ENCODE data around the gene TMEM60. TPM values are rescaled to one million over a fixed set of nuclear protein-coding genes. Genes with fewer than 3 reads are reported as not detected.

TMEM60 gene
- total RNA-seq, 6 experiments from 2014 or later = 20.7 to 25.6 (median 23.7) TPM

- Mint-ChIP-seq H3K27me3 (ENCODE audit: insufficient read depth) (peaks cover 2% of the 10 kb centered on the region; the same call in 1 of the 2 replicates), H3K9me3 (no peaks in the 10 kb centered on the region), H3K4me3 (no peak overlapping the region), H3K36me3 (ENCODE audit: low read depth) (peaks cover 25% of the 10 kb centered on the region), H3K27ac (peak overlapping the region; percentile 34), H3K4me1 (ENCODE audit: low read depth) (peaks cover 10% of the 10 kb centered on the region)
- no peak for DNase-seq
- TF ChIP-seq CTCF (IDR thresholded peaks at IDR 0.05) = no peak
These were observed 26.3 kb downstream of the TMEM60 start for GRCh38 chr7:77771901-77772300.

GRCh38 chr7:77770316-77770715 lies 27.9 kb downstream of the TMEM60 start:
- Mint-ChIP-seq H3K4me3 (no peak overlapping the region), H3K27ac (no peak overlapping the region), H3K4me1 (ENCODE audit: low read depth) (peaks cover 24% of the 10 kb centered on the region), H3K27me3 (ENCODE audit: insufficient read depth) (peaks cover 2% of the 10 kb centered on the region; the same call in 1 of the 2 replicates), H3K36me3 (ENCODE audit: low read depth) (peaks cover 10% of the 10 kb centered on the region), H3K9me3 (no peaks in the 10 kb centered on the region)
- no peak for TF ChIP-seq CTCF (IDR thresholded peaks at IDR 0.05)
- no peak for DNase-seq

GRCh38 chr7:77766801-77767605 lies 31.2 kb downstream of the TMEM60 start:
- Mint-ChIP-seq H3K4me3 (no peak overlapping the region), H3K9me3 (no peaks in the 10 kb centered on the region), H3K27me3 (ENCODE audit: insufficient read depth) (peaks cover 2% of the 10 kb centered on the region; the same call in 1 of the 2 replicates), H3K36me3 (ENCODE audit: low read depth) (peaks cover 10% of the 10 kb centered on the region; the same call in 1 of the 2 replicates), H3K27ac (peak overlapping the region; percentile 61), H3K4me1 (ENCODE audit: low read depth) (peaks cover 36% of the 10 kb centered on the region)
- no peak for TF ChIP-seq CTCF (IDR thresholded peaks at IDR 0.05)
- DNase-seq = no peak

- Mint-ChIP-seq H3K9me3 (no peaks in the 10 kb centered on the region), H3K36me3 (ENCODE audit: low read depth) (peaks cover 10% of the 10 kb centered on the region; the same call in 1 of the 2 replicates), H3K27me3 (ENCODE audit: insufficient read depth) (peaks cover 2% of the 10 kb centered on the region; the same call in 1 of the 2 replicates), H3K4me1 (ENCODE audit: low read depth) (peaks cover 36% of the 10 kb centered on the region), H3K4me3 (no peak overlapping the region), H3K27ac (peak overlapping the region; percentile 56)
- TF ChIP-seq CTCF (IDR thresholded peaks at IDR 0.05) = no peak
- DNase-seq = peak; percentile 7
These were observed 32.1 kb downstream of the TMEM60 start for GRCh38 chr7:77765906-77766800.

- Mint-ChIP-seq H3K36me3 (ENCODE audit: low read depth) (peaks cover 10% of the 10 kb centered on the region; the same call in 1 of the 2 replicates), H3K27ac (peak overlapping the region; percentile 44), H3K27me3 (ENCODE audit: insufficient read depth) (peaks cover 2% of the 10 kb centered on the region; the same call in 1 of the 2 replicates), H3K4me3 (no peak overlapping the region), H3K4me1 (ENCODE audit: low read depth) (peaks cover 36% of the 10 kb centered on the region), H3K9me3 (no peaks in the 10 kb centered on the region)
- no peak for TF ChIP-seq CTCF (IDR thresholded peaks at IDR 0.05)
- DNase-seq = no peak
These were observed 32.8 kb downstream of the TMEM60 start for GRCh38 chr7:77765481-77765880.

Data from HFFc6 (cell line).